Esophagus (tissue), 2 donors: ENCODE data around the gene IL13RA1. TPM values are rescaled to one million over a fixed set of nuclear protein-coding genes. Genes with fewer than 3 reads are reported as not detected.
"Not testable (repeated sequence)": the region's sequence is repeated elsewhere in the genome, so short reads cannot be mapped to it uniquely, and the experiment has no call there.

ENCODE experiments used
- H3K27ac ChIP-seq, 2 donors: one replicate each; pipeline ENCODE4 v1.5.1; 2013; ENCODE audit warnings: low read depth in 2 of 2, mild to moderate bottlenecking in 2 of 2, inconsistent platforms in 1 of 2, low read length in 1 of 2, moderate library complexity in 1 of 2
- H3K27me3 ChIP-seq, 2 donors: one replicate each; pipeline ENCODE4 v1.6.1; 2013; ENCODE audit warnings: low read length in 2 of 2, control low read depth in 1 of 2, mild to moderate bottlenecking in 1 of 2; ENCODE audit not compliant: insufficient read depth in 2 of 2, control insufficient read depth in 1 of 2
- H3K36me3 ChIP-seq, 2 donors: one replicate each; pipeline ENCODE4 v1.6.1; 2013; ENCODE audit warnings: low read length in 1 of 2; ENCODE audit not compliant: control insufficient read depth in 2 of 2, insufficient read depth in 2 of 2
- H3K4me1 ChIP-seq, 2 donors: one replicate each; pipeline ENCODE4 v1.6.1; 2013; ENCODE audit warnings: low read length in 1 of 2; ENCODE audit not compliant: control insufficient read depth in 2 of 2, insufficient read depth in 2 of 2
- H3K4me3 ChIP-seq, 2 donors: one replicate each; pipeline ENCODE4 v1.5.1; 2013; ENCODE audit warnings: low read length in 2 of 2, mild to moderate bottlenecking in 2 of 2, low read depth in 1 of 2, moderate library complexity in 1 of 2
- H3K9me3 ChIP-seq, 2 donors: one replicate each; pipeline ENCODE4 v1.6.1; 2013; ENCODE audit warnings: mild to moderate bottlenecking in 2 of 2, low read depth in 1 of 2, low read length in 1 of 2, moderate library complexity in 1 of 2; ENCODE audit not compliant: control insufficient read depth in 2 of 2, insufficient read depth in 1 of 2
- WGBS, 2 donors: extraction: QIAGEN DNeasy Blood & Tissue Kit; methylation state at CpG; one replicate each; pipeline ENCODE4 v1.1.7; 2013; 5-methylcytosine and 5-hydroxymethylcytosine counted together
- polyA plus RNA-seq, 2 donors: library from polyadenylated mRNA; stranded (reverse); fragments of 200-250 nt; gene quantifications; one replicate each; pipeline ENCODE4 v1.2.3, GENCODE V29; 2013
- donor health status: healthy with polysubstance abuse.
- donor health status: Bipolar disorder and iron deficiency.

Gene IL13RA1
- polyA plus RNA-seq, 2 donors, result 32.5 to 32.8 TPM

DNA sequence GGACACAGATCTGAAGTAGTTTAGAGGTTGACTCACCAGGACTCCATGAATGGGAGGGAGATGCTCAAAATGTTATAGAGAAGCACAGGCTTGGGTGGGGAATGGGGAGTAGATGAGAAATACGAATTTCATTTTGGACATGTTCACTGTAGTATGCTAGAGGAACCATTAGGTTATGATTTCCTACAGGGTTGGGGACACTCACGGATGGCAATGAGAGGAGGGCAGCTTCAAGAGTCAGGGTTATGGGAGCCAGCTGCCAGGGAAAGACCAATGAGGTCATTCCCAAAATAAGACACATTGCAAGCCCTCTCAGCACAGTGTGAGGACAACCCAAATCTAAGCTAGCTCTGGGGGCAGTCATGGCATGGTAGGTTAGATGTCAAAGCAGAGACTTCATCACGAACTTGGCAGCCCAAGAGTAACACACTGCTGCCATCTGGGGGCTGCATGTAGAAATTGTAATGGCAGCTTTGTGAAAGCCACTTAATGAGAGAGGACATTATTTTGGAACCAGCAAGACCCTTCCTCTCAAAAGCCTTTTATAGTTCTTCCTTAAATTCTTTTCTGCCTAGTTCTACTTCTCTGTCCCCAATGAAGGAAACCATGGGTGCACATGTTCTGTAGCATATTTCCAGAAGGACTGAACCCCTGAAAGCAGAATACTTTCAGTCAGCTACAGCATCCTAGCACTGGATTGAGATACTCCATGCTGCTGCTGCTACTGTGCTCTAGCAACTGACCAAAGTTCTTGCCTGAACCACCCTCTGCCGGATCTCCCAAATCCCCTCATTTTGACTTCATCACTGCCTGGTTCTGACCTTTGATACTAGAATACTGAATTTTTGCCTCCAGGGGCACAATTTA is 80.0 kb downstream of the IL13RA1 start:
- Histone ChIP-seq H3K27ac (no peak overlapping the region), H3K4me1 (no peaks in the 10 kb centered on the region), H3K9me3 (no peaks in the 10 kb centered on the region), H3K36me3 (no peaks in the 10 kb centered on the region), H3K4me3 (no peak overlapping the region), H3K27me3 (no peaks in the 10 kb centered on the region)
- 36 to 43% methylated on average over 4 of the region's 4 CpGs for WGBS, 2 donors

DNA sequence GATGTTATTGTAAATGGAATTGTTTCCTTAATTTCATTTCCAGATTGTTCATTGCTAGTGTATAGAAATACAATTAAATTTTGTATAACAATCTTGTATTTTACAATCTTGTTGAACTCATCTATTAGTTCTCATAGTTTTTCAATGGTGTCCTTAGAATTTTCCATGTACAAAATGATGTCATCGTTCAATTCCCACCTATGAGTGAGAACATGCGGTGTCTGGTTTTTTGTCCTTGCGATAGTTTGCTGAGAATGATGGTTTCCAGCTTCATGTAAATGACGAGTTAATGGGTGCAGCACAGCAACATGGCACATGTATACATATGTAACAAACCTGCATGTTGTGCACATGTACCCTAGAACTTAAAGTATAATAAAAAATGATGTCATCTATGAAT is 89.9 kb downstream of the IL13RA1 start:
- 85 to 90% methylated on average over 4 of the region's 4 CpGs for WGBS, 2 donors
- H3K36me3 ChIP-seq, H3K4me3 ChIP-seq, H3K27me3 ChIP-seq, H3K9me3 ChIP-seq, H3K4me1 ChIP-seq, H3K27ac ChIP-seq: not testable (repeated sequence)

- WGBS, 2 donors, result 6 to 25% methylated on average over 51 of the region's 51 CpGs
- Histone ChIP-seq H3K36me3 (no peaks in the 10 kb centered on the region), H3K4me3 (no peak within 1 kb of the TSS), H3K9me3 (no peaks in the 10 kb centered on the region), H3K27me3 (peaks cover 0 to 2% of the 10 kb centered on the region in 2 donors), H3K4me1 (no peaks in the 10 kb centered on the region), H3K27ac (no peak within 1 kb of the TSS)
These were observed 96.1 kb downstream of the IL13RA1 start, which contains the start of gene ZCCHC12 for GRCh38 chrX:118823263-118824172. TSS of gene ZCCHC12 (plus strand) at chrX:118823824. CDS start at chrX:118825245, 1,421 bp downstream.

- H3K27ac ChIP-seq, result no peak overlapping the region
- no peaks in the 10 kb centered on the region for H3K9me3 ChIP-seq
- H3K4me1 ChIP-seq, result no peaks in the 10 kb centered on the region
- peaks cover 0 to 2% of the 10 kb centered on the region in 2 donors for H3K27me3 ChIP-seq
- H3K4me3 ChIP-seq, result no peak overlapping the region
- 9 to 40% methylated on average over 22 of the region's 22 CpGs for WGBS, 2 donors
- H3K36me3 ChIP-seq, result no peaks in the 10 kb centered on the region
These were observed 96.8 kb downstream of the IL13RA1 start for GRCh38 chrX:118824173-118824730.

DNA sequence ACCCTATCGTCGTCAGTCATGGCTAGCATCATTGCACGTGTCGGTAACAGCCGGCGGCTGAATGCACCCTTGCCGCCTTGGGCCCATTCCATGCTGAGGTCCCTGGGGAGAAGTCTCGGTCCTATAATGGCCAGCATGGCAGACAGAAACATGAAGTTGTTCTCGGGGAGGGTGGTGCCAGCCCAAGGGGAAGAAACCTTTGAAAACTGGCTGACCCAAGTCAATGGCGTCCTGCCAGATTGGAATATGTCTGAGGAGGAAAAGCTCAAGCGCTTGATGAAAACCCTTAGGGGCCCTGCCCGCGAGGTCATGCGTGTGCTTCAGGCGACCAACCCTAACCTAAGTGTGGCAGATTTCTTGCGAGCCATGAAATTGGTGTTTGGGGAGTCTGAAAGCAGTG is 97.8 kb downstream of the IL13RA1 start:
- 43 to 52% methylated on average over 16 of the region's 16 CpGs for WGBS, 2 donors
- no peaks in the 10 kb centered on the region for H3K9me3 ChIP-seq
- peaks cover 0 to 2% of the 10 kb centered on the region in 2 donors for H3K27me3 ChIP-seq
- no peak overlapping the region for H3K27ac ChIP-seq
- no peaks in the 10 kb centered on the region for H3K4me1 ChIP-seq
- no peak overlapping the region for H3K4me3 ChIP-seq
- no peaks in the 10 kb centered on the region for H3K36me3 ChIP-seq

DNA sequence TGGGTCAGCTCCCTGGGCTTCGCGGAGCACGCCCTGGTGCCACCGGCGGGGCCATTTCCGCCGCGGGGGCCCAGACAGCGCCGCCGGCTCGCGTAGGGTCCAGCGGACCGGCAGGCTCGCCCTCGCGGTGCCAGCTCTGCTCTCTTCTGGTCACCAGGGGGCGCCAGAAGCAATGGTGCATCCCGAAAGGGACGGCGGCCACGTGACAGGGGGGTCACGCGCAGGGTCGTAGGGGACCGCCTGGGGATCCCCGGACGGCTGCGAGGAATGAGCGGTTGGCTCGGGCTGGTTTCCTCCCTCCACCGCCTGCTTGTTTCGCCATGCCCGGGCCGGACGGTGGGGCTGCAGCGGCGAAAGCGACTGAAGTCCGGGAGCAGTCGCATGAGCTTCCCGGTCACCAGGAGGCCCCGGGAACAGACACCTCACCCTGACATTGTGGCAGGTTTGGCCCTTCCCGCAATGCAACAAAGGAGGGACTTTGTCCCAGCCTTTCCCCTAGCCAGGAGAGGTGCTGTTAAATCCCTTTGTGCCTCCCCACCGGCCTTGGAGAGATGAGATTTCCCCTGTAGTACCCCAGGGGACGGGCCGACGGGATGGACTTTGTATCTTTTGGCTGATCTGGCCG is 112.0 kb downstream of the IL13RA1 start:
- 6 to 32% methylated on average over 49 to 50 of the region's 50 CpGs for WGBS, 2 donors
- Histone ChIP-seq H3K36me3 (no peaks in the 10 kb centered on the region), H3K4me1 (peaks cover 0 to 2% of the 10 kb centered on the region in 2 donors), H3K27ac (no peak overlapping the region), H3K4me3 (peak overlapping the region; percentile 24 to 50), H3K27me3 (no peaks in the 10 kb centered on the region), H3K9me3 (no peaks in the 10 kb centered on the region)

Other genes with a start within 250 kb of the IL13RA1 start
- gene DOCK11, start 231.8 kb upstream of the IL13RA1 start, polyA plus RNA-seq, result 1 to 10 TPM; 3.3 to 3.7 TPM
- gene ZCCHC12, start 96.2 kb downstream of the IL13RA1 start, polyA plus RNA-seq, result under 1 TPM in 1 of 2 donors, not detected in 1; 0.02 TPM
- under 1 TPM; 0.18 to 0.34 TPM for gene LONRF3, start 247.0 kb downstream of the IL13RA1 start, polyA plus RNA-seq